GM12892 (cell line): Measurements from ENCODE around the gene PLEKHG7.

Experiments
- POLR2A ChIP-seq: IDR thresholded peaks from 2 replicates; pipeline ENCODE4 v1.6.1; 2011; ENCODE audit warnings: low read depth, low read length, control low read depth
- POLR2AphosphoS5 ChIP-seq: IDR thresholded peaks from 2 replicates; pipeline ENCODE4 v1.6.1; 2011; ENCODE audit warnings: low read depth, low read length, control low read depth
- TAF1 ChIP-seq: IDR thresholded peaks from 2 replicates; pipeline ENCODE4 v1.6.1; 2011; ENCODE audit warnings: low read depth, mild to moderate bottlenecking, control low read depth, low read length, borderline replicate concordance

DNA sequence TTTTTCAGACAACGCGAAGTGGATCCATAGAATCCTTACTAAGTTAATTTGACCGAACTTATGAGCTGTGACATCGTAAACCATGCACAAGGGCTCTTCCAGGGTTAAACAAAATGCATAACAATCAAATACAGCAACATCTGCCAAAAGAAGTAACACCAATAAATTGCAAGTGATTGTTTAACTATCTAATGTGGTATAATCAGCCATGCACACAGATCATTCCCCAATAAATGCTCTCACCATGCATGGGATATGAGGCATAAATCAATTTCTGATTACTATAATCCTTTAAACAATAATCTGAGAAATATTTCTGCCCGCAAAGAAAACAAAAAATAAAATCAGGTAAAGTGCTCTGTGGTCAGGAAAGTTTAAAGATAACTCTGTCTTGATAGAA, 7.7 kb upstream of the PLEKHG7 start:
- TF ChIP-seq POLR2AphosphoS5: no peak
- no peak for TF ChIP-seq TAF1
- TF ChIP-seq POLR2A: no peak
